ENCODE results near the gene LSG1. TPM values are rescaled to one million over a fixed set of nuclear protein-coding genes. Genes with fewer than 3 reads are reported as not detected.
"Not testable (repeated sequence)": the region's sequence is repeated elsewhere in the genome, so short reads cannot be mapped to it uniquely, and the experiment has no call there.

Gene LSG1
- total RNA-seq, 6 experiments from 2014 or later: 13.7 to 23.2 (median 18.0) TPM

DNA sequence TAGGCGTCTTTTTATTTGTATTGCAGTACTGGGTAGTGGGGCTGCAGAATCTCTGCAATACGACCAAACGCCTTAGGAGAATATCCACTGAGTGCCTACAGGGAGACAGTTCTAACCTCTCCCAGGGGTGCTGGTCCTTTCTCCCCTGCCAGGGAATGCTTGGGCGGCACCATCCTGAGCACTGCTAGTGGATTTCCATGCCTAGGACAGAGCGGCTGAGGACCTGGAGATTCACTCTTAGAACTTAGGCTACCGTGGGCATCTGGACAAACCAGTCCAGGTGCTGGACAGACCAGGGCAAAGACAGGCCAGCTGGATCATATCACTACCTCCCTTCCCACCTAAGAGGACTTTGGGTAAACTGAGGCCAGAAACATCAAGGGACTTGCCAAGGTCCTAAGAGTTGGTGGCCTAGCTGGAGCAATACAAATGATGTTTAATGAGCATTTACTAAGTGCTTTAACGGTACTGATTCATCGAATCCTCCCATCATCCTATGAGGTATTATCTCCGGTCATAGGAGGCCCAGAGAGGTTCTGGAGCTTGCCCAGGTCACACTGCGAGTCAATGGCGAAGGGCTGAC is 39.7 kb downstream of the LSG1 start:
- Histone ChIP-seq H3K27me3 (no peaks in the 10 kb centered on the region), H3K27ac (no peak overlapping the region), H3K4me1 (peaks cover 0 to 3% (median 0%) of the 10 kb centered on the region in 4 donors), H3K36me3 (no peaks in the 10 kb centered on the region), H3K9me3 (no peaks in the 10 kb centered on the region), H3K4me3 (peak overlapping the region; percentile 41 to 63 (median 57))
- DNase-seq (peak in 1 of 3 donors; percentile 27), ATAC-seq (no peak)
- intact Hi-C loops (cut with DNase I): no loop called here
- 62% methylated on average over 7 of the region's 11 CpGs for WGBS (ENCODE audit: insufficient coverage, low coverage, low lambda C conversion rate, missing lambda C conversion rate)
- no peak for TF ChIP-seq POLR2A (IDR thresholded peaks at IDR 0.05)
- TF ChIP-seq, protein P1, sequence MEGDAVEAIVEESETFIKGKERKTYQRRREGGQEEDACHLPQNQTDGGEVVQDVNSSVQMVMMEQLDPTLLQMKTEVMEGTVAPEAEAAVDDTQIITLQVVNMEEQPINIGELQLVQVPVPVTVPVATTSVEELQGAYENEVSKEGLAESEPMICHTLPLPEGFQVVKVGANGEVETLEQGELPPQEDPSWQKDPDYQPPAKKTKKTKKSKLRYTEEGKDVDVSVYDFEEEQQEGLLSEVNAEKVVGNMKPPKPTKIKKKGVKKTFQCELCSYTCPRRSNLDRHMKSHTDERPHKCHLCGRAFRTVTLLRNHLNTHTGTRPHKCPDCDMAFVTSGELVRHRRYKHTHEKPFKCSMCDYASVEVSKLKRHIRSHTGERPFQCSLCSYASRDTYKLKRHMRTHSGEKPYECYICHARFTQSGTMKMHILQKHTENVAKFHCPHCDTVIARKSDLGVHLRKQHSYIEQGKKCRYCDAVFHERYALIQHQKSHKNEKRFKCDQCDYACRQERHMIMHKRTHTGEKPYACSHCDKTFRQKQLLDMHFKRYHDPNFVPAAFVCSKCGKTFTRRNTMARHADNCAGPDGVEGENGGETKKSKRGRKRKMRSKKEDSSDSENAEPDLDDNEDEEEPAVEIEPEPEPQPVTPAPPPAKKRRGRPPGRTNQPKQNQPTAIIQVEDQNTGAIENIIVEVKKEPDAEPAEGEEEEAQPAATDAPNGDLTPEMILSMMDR (IDR thresholded peaks at IDR 0.05): no peak

DNA sequence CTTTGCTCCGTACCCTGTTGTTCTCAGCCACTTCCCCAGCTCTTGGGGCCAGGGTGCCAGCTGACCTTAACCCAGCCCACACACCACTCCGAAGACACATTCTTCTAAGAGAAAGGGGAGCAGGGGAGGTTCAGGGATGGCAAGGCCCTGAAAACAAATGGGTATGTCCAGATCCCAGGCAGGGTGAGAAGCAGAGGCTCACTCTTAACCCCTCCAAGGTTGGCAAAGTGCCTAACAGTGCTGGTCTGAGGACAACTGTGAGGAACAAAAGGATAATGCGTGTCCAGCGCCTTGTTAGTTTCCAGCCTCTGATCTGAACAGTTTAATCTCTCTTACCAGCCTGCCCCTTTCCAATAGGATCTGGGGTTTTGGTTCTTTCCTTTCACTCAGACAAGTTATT is 40.3 kb downstream of the LSG1 start:
- no peak overlapping the region for H3K27ac ChIP-seq
- H3K36me3 ChIP-seq: no peaks in the 10 kb centered on the region
- H3K4me3 ChIP-seq: no peak overlapping the region
- intact Hi-C loops (cut with DNase I): no loop called here
- H3K27me3 ChIP-seq: no peaks in the 10 kb centered on the region
- WGBS (ENCODE audit: insufficient coverage, low coverage, low lambda C conversion rate, missing lambda C conversion rate): 89% methylated on average over 3 of the region's 4 CpGs
- no peaks in the 10 kb centered on the region for H3K9me3 ChIP-seq
- TF ChIP-seq POLR2A (IDR thresholded peaks at IDR 0.05): no peak
- TF ChIP-seq, protein P1 (IDR thresholded peaks at IDR 0.05): no peak
- ATAC-seq: no peak
- H3K4me1 ChIP-seq: peaks cover 0 to 3% (median 0%) of the 10 kb centered on the region in 4 donors
- DNase-seq: peak in 1 of 3 donors; percentile 38

DNA sequence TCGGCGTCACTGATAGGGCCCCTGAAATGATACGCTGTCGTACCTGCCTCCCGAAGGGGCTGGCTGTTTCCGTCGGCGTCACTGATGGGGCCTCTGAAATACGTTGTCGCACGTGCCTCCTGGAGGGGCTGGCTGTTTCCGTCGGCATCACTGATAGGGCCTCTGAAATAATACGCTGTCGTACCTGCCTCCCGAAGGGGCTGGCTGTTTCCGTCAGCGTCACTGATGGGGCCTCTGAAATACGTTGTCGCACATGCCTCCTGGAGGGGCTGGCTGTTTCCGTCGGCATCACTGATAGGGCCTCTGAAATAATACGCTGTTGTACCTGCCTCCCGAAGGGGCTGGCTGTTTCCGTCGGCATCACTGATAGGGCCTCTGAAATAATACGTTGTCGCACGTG is 41.3 kb downstream of the LSG1 start:
- H3K9me3 ChIP-seq; H3K4me1 ChIP-seq; H3K27me3 ChIP-seq; intact Hi-C loops (cut with DNase I); ATAC-seq; H3K27ac ChIP-seq; H3K36me3 ChIP-seq; H3K4me3 ChIP-seq: not testable (repeated sequence)
- DNase-seq: peak in 1 of 3 donors; percentile 15
- WGBS (ENCODE audit: insufficient coverage, low coverage, low lambda C conversion rate, missing lambda C conversion rate): 94% methylated on average over 7 of the region's 29 CpGs

DNA sequence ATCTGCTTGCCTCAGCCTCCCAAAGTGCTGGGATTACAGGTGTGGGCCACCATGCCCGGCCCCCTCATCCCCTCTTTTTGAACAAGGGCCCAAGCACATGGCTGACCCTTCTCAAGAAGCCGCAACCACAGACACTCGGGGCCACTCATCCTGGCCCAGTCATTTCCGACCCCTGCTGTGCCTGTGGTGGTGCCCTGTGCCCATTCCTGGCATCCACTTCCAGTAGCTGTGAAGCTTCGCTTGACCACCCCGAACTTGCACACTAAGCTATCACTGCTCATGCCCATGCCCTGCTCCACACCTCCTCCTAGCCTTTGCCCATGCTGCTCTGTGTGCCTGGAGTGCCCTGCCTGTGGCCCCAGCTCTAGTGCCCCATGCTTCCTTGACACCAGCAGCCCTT is 47.0 kb downstream of the LSG1 start:
- DNase-seq: no peak
- H3K4me1 ChIP-seq: peaks cover 0 to 10% (median 0%) of the 10 kb centered on the region in 4 donors
- WGBS (ENCODE audit: insufficient coverage, low coverage, low lambda C conversion rate, missing lambda C conversion rate): 80% methylated on average over 1 of the region's 6 CpGs

More for the DNA sequence above, 47.0 kb downstream of the LSG1 start:
- intact Hi-C loops (cut with DNase I): no loop called here
- ATAC-seq: no peak
- TF ChIP-seq POLR2A (IDR thresholded peaks at IDR 0.05): no peak
- TF ChIP-seq, protein P1 (IDR thresholded peaks at IDR 0.05): no peak
- no peak overlapping the region for H3K4me3 ChIP-seq
- no peaks in the 10 kb centered on the region for H3K27me3 ChIP-seq
- no peaks in the 10 kb centered on the region for H3K36me3 ChIP-seq
- no peaks in the 10 kb centered on the region for H3K9me3 ChIP-seq
- no peak overlapping the region for H3K27ac ChIP-seq

Measured in right lobe of liver (tissue), 6 donors.